Endothelial cell (in vitro differentiated cells): ENCODE data around the gene FLOT2. TPM values are rescaled to one million over a fixed set of nuclear protein-coding genes. Genes with fewer than 3 reads are reported as not detected.

Experiments used
- DNase-seq: peaks from one replicate; pipeline ENCODE4 v3.0.0; 2021; ENCODE audit warnings: low spot score
- H3K27ac Mint-ChIP-seq: one replicate; pipeline ENCODE4 v1.8.0; 2021; ENCODE audit warnings: mixed read lengths, inconsistent platforms; ENCODE audit not compliant: unreplicated experiment
- H3K27me3 Mint-ChIP-seq: one replicate; pipeline ENCODE4 v1.8.0; 2021; ENCODE audit warnings: mild to moderate bottlenecking, moderate library complexity, mixed read lengths, inconsistent platforms; ENCODE audit not compliant: unreplicated experiment
- H3K36me3 Mint-ChIP-seq: one replicate; pipeline ENCODE4 v1.8.0; 2021; ENCODE audit warnings: mild to moderate bottlenecking, low read depth, mixed read lengths, inconsistent platforms; ENCODE audit not compliant: unreplicated experiment
- H3K4me1 Mint-ChIP-seq: one replicate; pipeline ENCODE4 v1.8.0; 2021; ENCODE audit warnings: mild to moderate bottlenecking, mixed read lengths, inconsistent platforms; ENCODE audit not compliant: unreplicated experiment
- H3K4me3 Mint-ChIP-seq: one replicate; pipeline ENCODE4 v1.8.0; 2021; ENCODE audit warnings: mild to moderate bottlenecking, mixed read lengths, inconsistent platforms; ENCODE audit not compliant: unreplicated experiment
- H3K9me3 Mint-ChIP-seq: one replicate; pipeline ENCODE4 v1.8.0; 2021; ENCODE audit warnings: mixed read lengths, inconsistent platforms; ENCODE audit not compliant: unreplicated experiment
- CTCF ChIP-seq: fragments of 200-600 bp; sonication (generic); IDR thresholded peaks from one replicate; pipeline ENCODE4 v1.5.0; 2021; ENCODE audit warnings: antibody characterized with exemption; ENCODE audit not compliant: unreplicated experiment
- total RNA-seq: library from RNA; stranded (reverse); fragmentation: NEBNext Ultra II Directional; extraction: Animal tissue kit (Norgen Biotek cat#: 25700); gene quantifications from one replicate; pipeline ENCODE4 v1.2.1, GENCODE V29; 2021; ENCODE audit not compliant: unreplicated experiment

FLOT2 gene
- total RNA-seq, 1 donor from 2014 or later = 156 TPM

- Mint-ChIP-seq H3K27me3 (peaks cover 1% of the 10 kb centered on the region), H3K4me3 (no peak overlapping the region), H3K4me1 (peaks cover 4% of the 10 kb centered on the region), H3K27ac (no peak overlapping the region), H3K9me3 (no peaks in the 10 kb centered on the region), H3K36me3 (peaks cover 7% of the 10 kb centered on the region)
- no peak for TF ChIP-seq CTCF
- no peak for DNase-seq
Measured at GRCh38 chr17:28874750-28875149, 22.8 kb downstream of the FLOT2 start.

DNA sequence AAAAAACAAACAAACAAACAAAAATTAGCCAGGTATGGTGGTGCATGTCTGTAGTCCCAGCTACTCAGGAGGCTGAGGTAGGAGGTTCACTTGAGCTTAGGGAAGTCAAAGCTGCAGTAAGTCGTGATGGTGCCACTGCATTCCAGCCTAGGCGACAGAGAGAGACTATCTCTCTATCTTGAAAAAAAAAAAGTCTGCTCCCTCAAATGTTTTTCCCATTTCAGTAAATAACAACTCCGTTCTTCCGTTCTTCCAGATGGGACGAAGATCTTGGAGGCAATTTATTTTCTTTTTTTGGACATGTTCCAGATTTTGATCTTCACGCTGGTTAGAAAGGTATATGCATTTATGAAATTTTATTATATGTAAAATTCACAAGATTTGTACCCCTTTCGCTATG lies 23.7 kb downstream of the FLOT2 start:
- Mint-ChIP-seq H3K4me1 (peaks cover 4% of the 10 kb centered on the region), H3K36me3 (peaks cover 7% of the 10 kb centered on the region), H3K27me3 (peaks cover 1% of the 10 kb centered on the region), H3K4me3 (peak overlapping the region; percentile 37), H3K9me3 (no peaks in the 10 kb centered on the region), H3K27ac (no peak overlapping the region)
- TF ChIP-seq CTCF = no peak
- DNase-seq = no peak

GRCh38 chr17:28871056-28871579 lies 26.4 kb downstream of the FLOT2 start:
- Mint-ChIP-seq H3K4me1 (peaks cover 5% of the 10 kb centered on the region), H3K9me3 (no peaks in the 10 kb centered on the region), H3K27me3 (peaks cover 1% of the 10 kb centered on the region), H3K36me3 (no peaks in the 10 kb centered on the region), H3K27ac (no peak overlapping the region), H3K4me3 (no peak overlapping the region)
- DNase-seq = no peak
- TF ChIP-seq CTCF = no peak

- H3K4me1 Mint-ChIP-seq = peaks cover 22% of the 10 kb centered on the region
- DNase-seq = no peak
- no peak overlapping the region for H3K27ac Mint-ChIP-seq
- no peaks in the 10 kb centered on the region for H3K27me3 Mint-ChIP-seq
- no peaks in the 10 kb centered on the region for H3K9me3 Mint-ChIP-seq
- peaks cover 8% of the 10 kb centered on the region for H3K36me3 Mint-ChIP-seq
- H3K4me3 Mint-ChIP-seq = no peak overlapping the region
- no peak for TF ChIP-seq CTCF
Measured at GRCh38 chr17:28867276-28867675, 30.3 kb downstream of the FLOT2 start.

DNA sequence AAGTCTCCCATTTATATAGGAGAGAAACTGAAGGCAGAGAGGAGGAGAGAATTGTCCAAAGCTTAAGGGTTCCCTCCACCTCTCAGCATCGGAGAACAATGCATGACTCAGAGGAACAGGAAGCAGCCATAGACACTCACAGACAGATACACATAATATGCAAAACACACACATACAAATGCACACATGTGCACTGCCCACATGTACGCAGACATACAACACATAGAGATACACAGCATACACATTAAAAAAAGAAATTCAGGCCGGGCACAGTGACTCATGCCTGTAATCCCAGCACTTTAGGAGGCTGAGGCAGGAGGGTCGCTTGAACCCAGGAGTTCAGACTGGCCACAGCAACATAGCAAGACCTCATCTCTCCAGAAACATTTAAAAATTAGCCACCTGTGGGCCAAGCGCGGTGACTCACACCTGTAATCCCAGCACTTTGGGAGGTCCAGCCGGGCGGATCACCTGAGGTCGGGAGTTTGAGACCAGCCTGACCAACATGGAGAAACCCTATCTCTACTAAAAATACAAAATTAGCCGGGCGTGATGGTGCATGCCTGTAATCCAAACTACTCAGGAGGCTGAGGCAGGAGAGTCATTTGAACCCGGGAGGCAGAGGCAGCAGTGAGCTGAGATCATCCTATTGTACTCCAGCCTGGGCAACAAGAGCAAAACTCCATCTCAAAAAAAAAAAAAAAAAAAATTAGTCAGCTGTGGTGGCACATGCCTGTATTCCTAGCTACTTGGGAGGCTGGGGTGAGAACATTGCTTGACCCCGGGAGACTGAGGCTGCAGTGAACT lies 31.4 kb downstream of the FLOT2 start:
- peaks cover 22% of the 10 kb centered on the region for H3K4me1 Mint-ChIP-seq
- no peak for DNase-seq
- peak overlapping the region; percentile 93 for H3K27ac Mint-ChIP-seq
- no peaks in the 10 kb centered on the region for H3K27me3 Mint-ChIP-seq
- H3K9me3 Mint-ChIP-seq = no peaks in the 10 kb centered on the region
- TF ChIP-seq CTCF = no peak
- H3K36me3 Mint-ChIP-seq = peaks cover 11% of the 10 kb centered on the region
- H3K4me3 Mint-ChIP-seq = no peak overlapping the region
